H1 (cell line): Measurements from ENCODE around the gene ZBTB38. TPM values are rescaled to one million over a fixed set of nuclear protein-coding genes. Genes with fewer than 3 reads are reported as not detected.

Source experiments
- CTCF ChIA-PET: fragments of 300-600 bp; sonication (Branson Sonifier 250); formaldehyde crosslinking; loops from one replicate; lab custom pipeline; 2021; ENCODE audit not compliant: partially characterized antibody; lab: Charles Lee
- POLR2A ChIA-PET: fragments of 300-600 bp; sonication (Branson Sonifier 250); formaldehyde crosslinking; loops from one replicate; lab custom pipeline; 2021; ENCODE audit warnings: inconsistent platforms; ENCODE audit not compliant: partially characterized antibody; lab: Charles Lee
- DNase-seq, 2 experiments: peaks; one replicate each; pipeline versions ENCODE4 v3.0.0 to v3.0.0-alpha.2; 2010 to 2022; ENCODE audit warnings: low spot score in 2 of 2, low read depth in 1 of 2, mixed read lengths in 1 of 2
- FAIRE-seq: peaks from 2 replicates; lab custom pipeline; 2011; peaks lifted over from hg19 to GRCh38; lab: Jason Lieb, UNC
- H2AFZ ChIP-seq: 2 replicates; pipeline ENCODE4 v1.8.1; 2012; ENCODE audit warnings: low read length, inconsistent platforms
- H2AK5ac ChIP-seq: 2 replicates; pipeline ENCODE4 v1.6.1; 2013; ENCODE audit warnings: low read depth, low read length
- H2BK120ac ChIP-seq: replicated peaks from 2 replicates; pipeline ENCODE3; 2013; ENCODE audit warnings: low read depth, low read length, inconsistent platforms
- H2BK12ac ChIP-seq: 2 replicates; pipeline ENCODE4 v1.6.1; 2013; ENCODE audit warnings: low read depth, low read length
- H2BK15ac ChIP-seq: 2 replicates; pipeline ENCODE4 v1.6.1; 2013; ENCODE audit warnings: low read length
- H2BK20ac ChIP-seq: 2 replicates; pipeline ENCODE4 v1.6.1; 2013; ENCODE audit warnings: low read length
- H2BK5ac ChIP-seq: 2 replicates; pipeline ENCODE4 v1.6.1; 2013; ENCODE audit warnings: low read depth, low read length
- H3K14ac ChIP-seq: 2 replicates; pipeline ENCODE4 v1.6.1; 2013; ENCODE audit warnings: inconsistent platforms; ENCODE audit not compliant: insufficient read length
- H3K18ac ChIP-seq: 2 replicates; pipeline ENCODE4 v1.6.1; 2013; ENCODE audit warnings: low read length; ENCODE audit errors: extremely low read depth
- H3K23ac ChIP-seq: 2 replicates; pipeline ENCODE4 v1.6.1; 2013; ENCODE audit warnings: inconsistent platforms; ENCODE audit not compliant: insufficient read length
- H3K23me2 ChIP-seq: 2 replicates; pipeline ENCODE4 v1.6.1; 2013; ENCODE audit warnings: low read depth, low read length
- H3K27ac ChIP-seq: 2 replicates; pipeline ENCODE4 v1.6.1; 2011; ENCODE audit warnings: low read depth, low read length, inconsistent platforms
- H3K27me3 ChIP-seq, 4 experiments: replicated peaks in 1 of 4; 1 replicate in 1 of 4; 2 replicates in 3 of 4; pipeline versions ENCODE4 v1.6.1 to v1.8.1; 2011 to 2013; ENCODE audit warnings: low read length in 3 of 4, mild to moderate bottlenecking in 3 of 4, inconsistent platforms in 2 of 4, mixed read lengths in 2 of 4, moderate library complexity in 1 of 4; ENCODE audit not compliant: control insufficient read depth in 3 of 4, insufficient read depth in 3 of 4; ENCODE audit errors: extremely low read depth in 1 of 4
- H3K36me3 ChIP-seq, 4 experiments: 2 replicates each; pipeline versions ENCODE4 v1.6.1 to v1.8.1; 2011 to 2013; ENCODE audit warnings: mild to moderate bottlenecking in 4 of 4, low read length in 3 of 4, moderate library complexity in 2 of 4, control low read depth in 1 of 4, inconsistent platforms in 1 of 4; ENCODE audit not compliant: insufficient read depth in 4 of 4, control insufficient read depth in 2 of 4
- H3K4ac ChIP-seq: replicated peaks from 2 replicates; pipeline ENCODE3; 2013; ENCODE audit warnings: low read length, low read depth, mixed read lengths, inconsistent platforms; ENCODE audit not compliant: insufficient read length
- H3K4me1 ChIP-seq, 4 experiments: replicated peaks in 1 of 4; 1 replicate in 1 of 4; 2 replicates in 3 of 4; pipeline versions ENCODE4 v1.6.1 to v1.8.1; 2011 to 2013; ENCODE audit warnings: low read length in 3 of 4, inconsistent platforms in 2 of 4, mixed read lengths in 1 of 4; ENCODE audit not compliant: insufficient read depth in 4 of 4, control insufficient read depth in 3 of 4
- H3K4me2 ChIP-seq, 2 experiments: 2 replicates each; pipeline versions ENCODE4 v1.6.1 to v1.8.1; 2011 to 2013; ENCODE audit warnings: low read depth in 2 of 2, low read length in 2 of 2, control low read depth in 1 of 2, inconsistent platforms in 1 of 2, mild to moderate bottlenecking in 1 of 2; ENCODE audit not compliant: insufficient read depth in 1 of 2
- H3K4me3 ChIP-seq, 4 experiments: fragments of 200-600, 300-600 bp in 1 of 4; sonication (generic), shearing (Covaris generic), sonication (Bioruptor Twin) in 1 of 4; 2 replicates each; pipeline versions ENCODE4 v1.5.1 to v1.8.1; 2011 to 2016; ENCODE audit warnings: low read length in 4 of 4, low read depth in 3 of 4, control low read depth in 2 of 4, inconsistent platforms in 2 of 4, mild to moderate bottlenecking in 2 of 4, mixed read lengths in 1 of 4, moderate library complexity in 1 of 4; ENCODE audit not compliant: insufficient read depth in 2 of 4; ENCODE audit errors: extremely low read depth in 1 of 4
- H3K56ac ChIP-seq: replicated peaks from 2 replicates; pipeline ENCODE3; 2013; ENCODE audit warnings: low read depth, mild to moderate bottlenecking, mixed read lengths, low read length, inconsistent platforms; ENCODE audit not compliant: insufficient read length
- H3K79me1 ChIP-seq: 2 replicates; pipeline ENCODE4 v1.6.1; 2013; ENCODE audit warnings: low read depth, low read length, control low read depth
- H3K79me2 ChIP-seq, 2 experiments: 2 replicates each; pipeline versions ENCODE4 v1.6.1 to v1.8.1; 2012 to 2013; ENCODE audit warnings: low read length in 2 of 2, mild to moderate bottlenecking in 2 of 2, inconsistent platforms in 1 of 2; ENCODE audit not compliant: insufficient read depth in 2 of 2, control insufficient read depth in 1 of 2
- H3K9ac ChIP-seq, 4 experiments: replicated peaks in 1 of 4; 1 replicate in 1 of 4; 2 replicates in 3 of 4; pipeline versions ENCODE4 v1.6.1 to v1.8.1; 2011 to 2013; ENCODE audit warnings: low read depth in 3 of 4, low read length in 3 of 4, control low read depth in 2 of 4, mild to moderate bottlenecking in 2 of 4, moderate library complexity in 2 of 4, inconsistent platforms in 1 of 4; ENCODE audit errors: extremely low read depth in 1 of 4
- H3K9me3 ChIP-seq, 2 experiments: 2 replicates each; pipeline versions ENCODE4 v1.6.1 to v1.8.1; 2012 to 2013; ENCODE audit warnings: mild to moderate bottlenecking in 2 of 2, moderate library complexity in 2 of 2, control low read depth in 1 of 2, inconsistent platforms in 1 of 2, low read depth in 1 of 2, low read length in 1 of 2, mixed read lengths in 1 of 2; ENCODE audit not compliant: insufficient read depth in 2 of 2
- H4K20me1 ChIP-seq, 2 experiments: replicated peaks in 1 of 2; 2 replicates each; pipeline versions ENCODE3 to v1.8.1; 2011 to 2013; ENCODE audit warnings: inconsistent platforms in 2 of 2, low read length in 2 of 2, mild to moderate bottlenecking in 1 of 2; ENCODE audit not compliant: insufficient read depth in 2 of 2, control insufficient read depth in 1 of 2
- H4K5ac ChIP-seq: 2 replicates; pipeline ENCODE4 v1.6.1; 2013; ENCODE audit warnings: low read length, low read depth, mixed read lengths, inconsistent platforms; ENCODE audit not compliant: insufficient read length
- H4K8ac ChIP-seq: 2 replicates; pipeline ENCODE4 v1.8.0; 2013; ENCODE audit warnings: mild to moderate bottlenecking, moderate library complexity, low read length, inconsistent platforms; ENCODE audit not compliant: insufficient read depth; ENCODE audit errors: extremely low read depth
- H4K91ac ChIP-seq: replicated peaks from 2 replicates; pipeline ENCODE3; 2013; ENCODE audit warnings: low read length, mixed read lengths, inconsistent platforms; ENCODE audit not compliant: insufficient read length
- CEBPB ChIP-seq: IDR thresholded peaks from 2 replicates; pipeline ENCODE4 v1.6.1; 2012; ENCODE audit warnings: low read depth, low read length
- RNF2 ChIP-seq: fragments of 200-900, 300-1000 bp; sonication (generic); IDR thresholded peaks from 2 replicates; pipeline ENCODE4 v1.7.1; 2016; ENCODE audit warnings: borderline replicate concordance, low read depth, mild to moderate bottlenecking, antibody characterized with exemption, low read length; ENCODE audit not compliant: poor library complexity, severe bottlenecking; ENCODE audit errors: missing control alignments
- WGBS, 2 experiments: shearing (Covaris generic) in 1 of 2; methylation state at CpG; one replicate each; pipeline versions ENCODE4 v1.1.6 to v1.1.7; 2013 to 2015; ENCODE audit warnings: low lambda C conversion rate in 2 of 2, mixed read lengths in 2 of 2, inconsistent platforms in 1 of 2, low coverage in 1 of 2, missing lambda C conversion rate in 1 of 2; ENCODE audit not compliant: insufficient replicate concordance in 2 of 2, insufficient coverage in 1 of 2, insufficient read length in 1 of 2; ENCODE audit errors: extremely low coverage in 1 of 2, missing lambda C conversion rate in 1 of 2; 5-methylcytosine and 5-hydroxymethylcytosine counted together
- polyA plus RNA-seq, 7 experiments: library from polyadenylated mRNA; depleted of rRNA in 3 of 7; stranded (reverse) in 5 of 7; unstranded in 2 of 7; fragments of >200 nt in 5 of 7; fragments of 200-250 nt in 2 of 7; gene quantifications; 1 replicate in 5 of 7; 2 replicates in 1 of 7; 4 replicates in 1 of 7; pipeline versions ENCODE4 v1.2.1 to v1.2.3, GENCODE V29; 2011 to 2013; ENCODE audit warnings: missing spikeins in 2 of 7, mixed read lengths in 2 of 7
- total RNA-seq: library from RNA; stranded (reverse); fragmentation: NEBNext Ultra II Directional; extraction: Animal tissue kit (Norgen Biotek cat#: 25700); gene quantifications from 2 replicates; pipeline ENCODE4 v1.2.1, GENCODE V29; 2021
- TF ChIP-seq, protein P1 (sequence below): IDR thresholded peaks from 2 replicates; pipeline ENCODE4 v1.6.1; 2011; ENCODE audit warnings: low read length, improper control_type of control experiment

The ZBTB38 gene
- total and polyA plus RNA-seq, 2 of the 8 experiments (the other 6 are each of a cell fraction or from before 2014, with no cell fraction given): 4.4 to 10.5 TPM

DNA sequence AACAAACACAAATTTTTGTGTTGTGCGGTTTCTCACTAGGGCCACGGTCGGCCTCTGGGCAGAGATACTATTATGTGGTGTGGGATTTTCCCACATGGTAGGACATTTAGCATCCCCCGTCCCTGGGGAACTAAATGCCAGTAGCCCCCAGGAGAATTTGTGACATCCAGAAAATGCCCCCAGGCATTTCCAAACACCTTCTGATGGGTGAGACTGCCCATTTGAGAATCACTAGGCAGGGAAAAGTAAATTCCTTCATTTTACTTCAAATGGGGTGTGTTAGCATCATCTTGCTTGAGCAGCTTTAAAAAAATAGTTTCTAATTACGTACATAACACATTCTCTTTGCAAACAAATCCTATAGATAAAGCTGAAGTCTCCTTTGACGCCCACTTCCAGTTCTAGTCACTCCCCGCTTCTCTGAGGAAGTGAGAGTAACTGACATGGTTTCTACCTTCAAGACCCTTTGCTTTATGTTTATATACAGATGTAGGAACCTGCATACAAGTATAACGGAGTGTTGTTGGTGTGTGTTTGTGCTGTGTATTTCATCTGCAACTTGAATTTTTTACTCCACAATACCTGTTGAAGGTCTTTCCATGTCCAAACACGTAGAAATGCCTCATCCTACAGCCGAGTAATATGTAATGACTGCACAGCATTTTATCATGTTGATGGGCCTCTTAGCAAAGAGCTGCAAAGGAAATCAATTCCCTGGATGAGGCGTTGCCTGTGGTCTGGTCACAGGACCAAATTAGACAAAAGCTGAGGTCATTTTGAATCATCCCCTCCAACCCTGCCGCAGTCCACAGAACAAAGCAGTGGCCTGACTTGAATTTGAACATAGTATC is 31.4 kb upstream of the ZBTB38 start:
- POLR2A ChIA-PET: no interaction called here
- no peak overlapping the region; a peak in 1 of 7 replicates for H3K9ac ChIP-seq
- H2AFZ ChIP-seq: peak overlapping the region; percentile 21; the same call in 1 of the 2 replicates
- TF ChIP-seq, protein P1, sequence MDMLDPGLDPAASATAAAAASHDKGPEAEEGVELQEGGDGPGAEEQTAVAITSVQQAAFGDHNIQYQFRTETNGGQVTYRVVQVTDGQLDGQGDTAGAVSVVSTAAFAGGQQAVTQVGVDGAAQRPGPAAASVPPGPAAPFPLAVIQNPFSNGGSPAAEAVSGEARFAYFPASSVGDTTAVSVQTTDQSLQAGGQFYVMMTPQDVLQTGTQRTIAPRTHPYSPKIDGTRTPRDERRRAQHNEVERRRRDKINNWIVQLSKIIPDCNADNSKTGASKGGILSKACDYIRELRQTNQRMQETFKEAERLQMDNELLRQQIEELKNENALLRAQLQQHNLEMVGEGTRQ: no peak
- TF ChIP-seq CEBPB (no peak), RNF2 (no peak)

More for the DNA sequence above, 31.4 kb upstream of the ZBTB38 start:
- Histone ChIP-seq H2BK120ac (no peak overlapping the region), H3K4ac (no peak overlapping the region), H4K20me1 (no peaks in the 10 kb centered on the region), H3K23ac (no peak overlapping the region), H3K79me2 (no peaks in the 10 kb centered on the region), H2BK5ac (no peak overlapping the region), H3K4me1 (peaks cover 0 to 5% (median 3%) of the 10 kb centered on the region in 4 experiments; a peak in 3 of 7 replicates), H3K36me3 (no peaks in the 10 kb centered on the region), H3K4me2 (no peak overlapping the region), H3K18ac (no peak overlapping the region), H4K5ac (no peak overlapping the region), H3K4me3 (no peak overlapping the region), H3K27me3 (no peaks in the 10 kb centered on the region), H3K79me1 (no peaks in the 10 kb centered on the region), H4K8ac (no peak overlapping the region), H3K56ac (no peak overlapping the region), H3K9me3 (no peaks in the 10 kb centered on the region), H3K14ac (no peak overlapping the region), H3K27ac (no peak overlapping the region), H4K91ac (no peak overlapping the region), H3K23me2 (no peaks in the 10 kb centered on the region), H2BK12ac (no peak overlapping the region), H2BK20ac (no peak overlapping the region), H2AK5ac (no peak overlapping the region), H2BK15ac (no peak overlapping the region)
- FAIRE-seq (no peak), DNase-seq (no peak)
- 82% methylated on average over 12 of the region's 12 CpGs; no CpG with 5 or more reads in 1 of the 2 experiments for WGBS, 2 experiments
- CTCF ChIA-PET: interaction anchor here (0.6 to 3.4 kb wide), 7 partner anchors 8 to 116 kb away, joined by 3 to 12 read pairs (median 4); no protein-coding TSS in a partner anchor
